H9 (cell line): Measurements from ENCODE around the gene GGA3. TPM values are rescaled to one million over a fixed set of nuclear protein-coding genes. Genes with fewer than 3 reads are reported as not detected.

ENCODE experiments used
- DNase-seq: peaks from one replicate; pipeline ENCODE4 v3.0.0-alpha.2; 2017
- H2AFZ ChIP-seq: one replicate; pipeline ENCODE4 v1.6.1; 2013; ENCODE audit warnings: mild to moderate bottlenecking, low read length, control low read depth, moderate library complexity
- H2AK5ac ChIP-seq: 2 replicates; pipeline ENCODE4 v1.6.1; 2013; ENCODE audit warnings: low read length, control low read depth, mixed read lengths; ENCODE audit not compliant: insufficient read length
- H2BK120ac ChIP-seq: one replicate; pipeline ENCODE4 v1.6.1; 2013; ENCODE audit warnings: low read depth, mild to moderate bottlenecking, low read length, control low read depth, inconsistent platforms; ENCODE audit not compliant: poor library complexity, severe bottlenecking
- H2BK12ac ChIP-seq: 2 replicates; pipeline ENCODE4 v1.6.1; 2013; ENCODE audit warnings: low read length, control low read depth, mixed read lengths, low read depth; ENCODE audit not compliant: insufficient read length
- H2BK15ac ChIP-seq: 2 replicates; pipeline ENCODE4 v1.6.1; 2013; ENCODE audit warnings: low read depth, low read length, control low read depth
- H2BK20ac ChIP-seq: one replicate; pipeline ENCODE4 v1.6.1; 2013; ENCODE audit warnings: low read depth, mild to moderate bottlenecking, low read length, control low read depth, inconsistent platforms; ENCODE audit not compliant: poor library complexity, severe bottlenecking
- H2BK5ac ChIP-seq: 2 replicates; pipeline ENCODE4 v1.6.1; 2013; ENCODE audit warnings: low read length, control low read depth, mixed read lengths; ENCODE audit not compliant: insufficient read length
- H3K14ac ChIP-seq: 2 replicates; pipeline ENCODE4 v1.6.1; 2013; ENCODE audit warnings: low read length, control low read depth; ENCODE audit not compliant: insufficient read depth
- H3K18ac ChIP-seq: 2 replicates; pipeline ENCODE4 v1.6.1; 2013; ENCODE audit warnings: low read depth, mild to moderate bottlenecking, mixed read lengths, low read length, control low read depth; ENCODE audit not compliant: insufficient read length
- H3K23ac ChIP-seq: 2 replicates; pipeline ENCODE4 v1.6.1; 2013; ENCODE audit warnings: low read length, control low read depth, mixed read lengths, low read depth; ENCODE audit not compliant: insufficient read length
- H3K23me2 ChIP-seq: 2 replicates; pipeline ENCODE4 v1.6.1; 2013; ENCODE audit warnings: low read depth, mild to moderate bottlenecking, mixed read lengths, low read length, control low read depth; ENCODE audit not compliant: insufficient read length, poor library complexity, severe bottlenecking
- H3K27ac ChIP-seq: 2 replicates; pipeline ENCODE4 v1.5.1; 2013; ENCODE audit warnings: low read length, control low read depth, mixed read lengths, low read depth; ENCODE audit not compliant: insufficient read length
- H3K27me3 ChIP-seq: 2 replicates; pipeline ENCODE4 v1.6.1; 2013; ENCODE audit warnings: low read length, control low read depth, inconsistent platforms; ENCODE audit not compliant: insufficient read depth
- H3K4ac ChIP-seq: 2 replicates; pipeline ENCODE4 v1.6.1; 2013; ENCODE audit warnings: low read depth, mild to moderate bottlenecking, control low read depth, inconsistent platforms, low read length, moderate library complexity
- H3K4me1 ChIP-seq: 2 replicates; pipeline ENCODE4 v1.6.1; 2013; ENCODE audit warnings: low read length, control low read depth, inconsistent platforms; ENCODE audit not compliant: insufficient read depth
- H3K4me2 ChIP-seq: 2 replicates; pipeline ENCODE4 v1.6.1; 2013; ENCODE audit warnings: low read length, control low read depth, mixed read lengths; ENCODE audit not compliant: insufficient read length, insufficient read depth
- H3K56ac ChIP-seq: 2 replicates; pipeline ENCODE4 v1.6.1; 2013; ENCODE audit warnings: low read depth, mild to moderate bottlenecking, mixed read lengths, low read length, control low read depth; ENCODE audit not compliant: insufficient read length
- H3K79me1 ChIP-seq: 2 replicates; pipeline ENCODE4 v1.6.1; 2013; ENCODE audit warnings: low read depth, mild to moderate bottlenecking, moderate library complexity, low read length, control low read depth, inconsistent platforms; ENCODE audit not compliant: insufficient read depth, poor library complexity, severe bottlenecking
- H3K79me2 ChIP-seq: 2 replicates; pipeline ENCODE4 v1.6.1; 2013; ENCODE audit warnings: low read length, control low read depth, inconsistent platforms; ENCODE audit not compliant: insufficient read depth
- H3K9ac ChIP-seq: 2 replicates; pipeline ENCODE4 v1.6.1; 2013; ENCODE audit warnings: low read length, control low read depth, mixed read lengths; ENCODE audit not compliant: insufficient read length; ENCODE audit errors: extremely low read depth
- H3K9me3 ChIP-seq: one replicate; pipeline ENCODE4 v1.6.1; 2013; ENCODE audit warnings: low read depth, low read length, inconsistent platforms; ENCODE audit not compliant: control insufficient read depth
- H3T11ph ChIP-seq: one replicate; pipeline ENCODE4 v1.6.1; 2013; ENCODE audit warnings: mild to moderate bottlenecking, low read length, control low read depth, inconsistent platforms
- H4K20me1 ChIP-seq: one replicate; pipeline ENCODE4 v1.6.1; 2013; ENCODE audit not compliant: control insufficient read depth, insufficient read length, insufficient read depth
- H4K5ac ChIP-seq: 2 replicates; pipeline ENCODE4 v1.6.1; 2013; ENCODE audit warnings: low read depth, mild to moderate bottlenecking, mixed read lengths, low read length, control low read depth; ENCODE audit not compliant: insufficient read length
- H4K8ac ChIP-seq: replicated peaks from 2 replicates; pipeline ENCODE4 v1.6.1; 2013; ENCODE audit warnings: low read length, control low read depth, mixed read lengths, low read depth; ENCODE audit not compliant: insufficient read length
- H4K91ac ChIP-seq: 2 replicates; pipeline ENCODE4 v1.6.1; 2013; ENCODE audit warnings: low read depth, mild to moderate bottlenecking, moderate library complexity, mixed read lengths, low read length, control low read depth; ENCODE audit not compliant: insufficient read length
- H3K27ac Mint-ChIP-seq, 3 experiments: 2 replicates in 2 of 3; 3 replicates in 1 of 3; pipeline ENCODE4 v1.8.0; 2020 to 2021; ENCODE audit warnings: mixed read lengths in 3 of 3, mild to moderate bottlenecking in 1 of 3, moderate library complexity in 1 of 3
- H3K27me3 Mint-ChIP-seq: 2 replicates; pipeline ENCODE4 v1.8.0; 2021; ENCODE audit warnings: low read depth, mild to moderate bottlenecking, moderate library complexity, mixed read lengths
- H3K36me3 Mint-ChIP-seq, 3 experiments: 2 replicates in 2 of 3; 3 replicates in 1 of 3; pipeline ENCODE4 v1.8.0; 2020 to 2021; ENCODE audit warnings: low read depth in 3 of 3, mixed read lengths in 3 of 3; ENCODE audit not compliant: insufficient read depth in 1 of 3
- H3K4me1 Mint-ChIP-seq, 2 experiments: 2 replicates each; pipeline ENCODE4 v1.8.0; 2020; ENCODE audit warnings: mixed read lengths in 2 of 2
- H3K4me3 Mint-ChIP-seq, 2 experiments: 2 replicates in 1 of 2; 3 replicates in 1 of 2; pipeline ENCODE4 v1.8.0; 2020 to 2021; ENCODE audit warnings: mild to moderate bottlenecking in 2 of 2, mixed read lengths in 2 of 2, moderate library complexity in 1 of 2
- H3K9me3 Mint-ChIP-seq, 2 experiments: 2 replicates in 1 of 2; 3 replicates in 1 of 2; pipeline ENCODE4 v1.8.0; 2020; ENCODE audit warnings: mild to moderate bottlenecking in 2 of 2, mixed read lengths in 2 of 2, moderate library complexity in 1 of 2
- CTCF ChIP-seq: fragments of 200-600 bp; sonication (generic); conservative IDR thresholded peaks from 3 replicates; pipeline ENCODE4 v1.8.0; 2021; ENCODE audit warnings: antibody characterized with exemption, mild to moderate bottlenecking
- WGBS: extraction: QIAGEN DNeasy Blood & Tissue Kit; methylation state at CpG from one replicate; pipeline ENCODE4 v1.1.7; 2013; ENCODE audit warnings: missing lambda C conversion rate, low lambda C conversion rate, mixed read lengths; ENCODE audit not compliant: insufficient read length; ENCODE audit errors: extremely low coverage; 5-methylcytosine and 5-hydroxymethylcytosine counted together
- total RNA-seq: library from RNA; stranded (reverse); gene quantifications from 2 replicates; pipeline ENCODE4 v1.2.1, GENCODE V29; 2021

Gene GGA3
- total RNA-seq, 1 experiment from 2014 or later: 50.3 TPM

- Histone ChIP-seq H3K4me2 (no peak overlapping the region), H2BK20ac (no peak overlapping the region), H3K79me1 (no peaks in the 10 kb centered on the region), H3K27ac (no peak overlapping the region), H3K9me3 (no peaks in the 10 kb centered on the region), H3K4me1 (no peaks in the 10 kb centered on the region), H2BK120ac (no peak overlapping the region), H2BK15ac (no peak overlapping the region), H3K79me2 (no peaks in the 10 kb centered on the region), H4K5ac (no peak overlapping the region), H4K91ac (no peak overlapping the region), H3K9ac (no peak overlapping the region), H2AK5ac (no peak overlapping the region), H3K4ac (no peak overlapping the region), H4K8ac (no peak overlapping the region), H3K23me2 (no peaks in the 10 kb centered on the region), H3K18ac (no peak overlapping the region), H2AFZ (no peak overlapping the region), H3T11ph (no peak overlapping the region), H2BK12ac (no peak overlapping the region), H3K23ac (no peak overlapping the region), H3K27me3 (no peaks in the 10 kb centered on the region), H3K14ac (no peak overlapping the region), H3K56ac (no peak overlapping the region), H4K20me1 (peaks cover 4% of the 10 kb centered on the region), H2BK5ac (no peak overlapping the region)
- DNase-seq: no peak
- H3K36me3 Mint-ChIP-seq: peaks cover 34 to 87% (median 81%) of the 10 kb centered on the region in 3 experiments; a peak in 6 of 7 replicates
- WGBS: no CpG with 5 or more reads among the region's 23 CpGs
- H3K27ac Mint-ChIP-seq: peak overlapping the region in 2 of 3 experiments; percentile 73 to 86; a peak in 3 of 7 replicates
- H3K9me3 Mint-ChIP-seq: no peaks in the 10 kb centered on the region
- H3K27me3 Mint-ChIP-seq: no peaks in the 10 kb centered on the region
- no peak for TF ChIP-seq CTCF
- no peak overlapping the region; a peak in 1 of 5 replicates for H3K4me3 Mint-ChIP-seq
- peaks cover 8 to 15% of the 10 kb centered on the region in 2 experiments for H3K4me1 Mint-ChIP-seq
Observed at GRCh38 chr17:75239778-75240393, 21.5 kb downstream of the GGA3 start.
